ENCODE results near the gene HFE.
"Not testable (repeated sequence)": the region's sequence is repeated elsewhere in the genome, so short reads cannot be mapped to it uniquely, and the experiment has no call there.

The HFE gene

DNA sequence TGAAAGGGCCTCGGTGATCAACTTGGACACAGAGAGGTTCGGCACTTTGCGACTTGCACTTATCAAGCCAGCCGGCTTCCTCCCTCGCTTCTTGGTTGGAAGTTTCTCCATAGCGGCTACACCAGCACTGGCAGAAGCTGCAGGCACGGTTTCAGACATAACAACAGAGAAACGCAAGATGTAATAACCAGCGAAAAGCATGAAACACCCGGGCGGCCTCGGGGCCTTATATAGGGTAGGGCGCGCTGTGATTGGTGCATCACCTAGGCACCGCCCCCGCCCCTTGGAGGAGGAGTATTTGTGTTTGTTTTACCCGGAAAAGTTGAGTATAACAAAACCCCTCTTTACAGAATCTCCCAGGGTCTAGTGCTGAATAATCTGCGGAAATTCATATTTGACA is 20.7 kb downstream of the HFE start:
- no peak for DNase-seq

DNA sequence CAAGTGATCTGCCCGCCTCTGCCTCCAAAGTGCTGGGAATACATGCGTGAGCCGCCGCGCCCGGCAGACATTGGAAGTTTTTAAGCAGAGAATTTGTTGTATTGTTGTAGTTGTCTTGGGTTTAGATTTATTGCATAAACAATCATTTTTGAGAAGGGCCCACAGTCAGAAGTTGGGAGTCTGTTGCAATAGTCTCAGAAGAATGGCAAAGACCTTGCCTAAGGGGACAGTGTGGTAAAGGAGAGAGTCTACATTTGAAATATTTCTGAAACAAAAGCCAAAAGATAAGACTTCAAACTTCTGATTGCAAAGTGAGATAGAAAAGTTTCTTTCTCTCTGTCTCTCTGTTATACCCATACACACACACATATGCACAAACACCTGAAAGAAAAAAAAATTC is 22.5 kb downstream of the HFE start:
- DNase-seq, result no peak

DNA sequence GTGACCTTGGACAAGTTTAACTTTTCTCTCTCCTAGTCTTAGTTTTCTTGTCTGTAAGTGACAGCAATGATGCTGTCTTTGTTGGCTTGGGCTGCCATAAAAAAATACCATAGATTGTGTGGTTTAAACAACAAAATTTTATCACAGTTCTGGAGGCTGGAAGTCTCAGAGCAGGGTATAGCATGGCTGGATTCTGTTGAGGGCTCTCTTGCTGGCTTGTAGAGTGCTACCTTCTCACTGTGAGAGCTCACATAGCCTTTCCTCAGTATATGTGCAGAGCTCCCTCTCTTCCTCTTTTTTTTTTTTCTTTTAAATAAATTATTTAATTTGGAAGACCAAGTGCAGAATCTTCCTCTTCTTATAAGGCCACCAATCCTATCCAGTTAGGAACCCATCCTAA is 26.3 kb downstream of the HFE start:
- DNase-seq, result no peak

DNA sequence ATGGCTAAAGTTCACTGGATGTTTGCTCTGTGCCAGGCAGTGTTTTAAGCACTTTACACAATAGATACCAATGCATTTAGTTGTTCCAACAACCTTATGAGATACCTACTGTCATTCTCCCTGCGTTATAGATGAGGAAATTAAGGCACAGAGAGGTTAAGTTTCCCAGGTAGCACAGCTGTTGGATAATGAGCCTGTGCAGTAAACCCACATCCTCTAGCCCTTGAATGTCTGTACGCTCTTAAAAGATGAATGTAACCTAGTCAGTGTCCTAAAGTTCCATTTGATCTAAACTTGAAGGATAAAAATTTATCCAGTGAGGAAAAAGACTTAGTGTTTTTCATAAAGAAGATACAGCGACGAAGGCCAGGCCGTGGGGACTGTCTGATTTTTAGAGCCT is 28.0 kb downstream of the HFE start:
- no peak for DNase-seq

DNA sequence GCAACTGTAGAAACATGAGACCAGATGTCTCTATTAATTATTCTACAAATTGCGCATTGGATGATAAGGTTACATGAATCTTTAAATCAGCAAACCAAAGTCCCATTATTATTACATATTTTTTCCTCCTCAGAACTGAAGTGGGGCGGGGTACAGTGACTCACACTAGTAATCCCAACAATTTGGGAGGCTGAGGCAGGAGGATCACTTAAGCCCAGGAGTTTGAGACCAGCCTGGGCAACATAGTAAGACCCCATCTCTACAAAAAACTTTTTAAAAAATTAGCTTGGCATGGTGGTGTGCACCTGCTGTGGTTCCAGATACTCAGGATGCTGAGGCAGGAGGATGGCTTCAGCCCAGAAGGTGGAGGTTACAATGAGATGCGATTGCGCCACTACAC is 29.0 kb downstream of the HFE start:
- DNase-seq, result no peak

DNA sequence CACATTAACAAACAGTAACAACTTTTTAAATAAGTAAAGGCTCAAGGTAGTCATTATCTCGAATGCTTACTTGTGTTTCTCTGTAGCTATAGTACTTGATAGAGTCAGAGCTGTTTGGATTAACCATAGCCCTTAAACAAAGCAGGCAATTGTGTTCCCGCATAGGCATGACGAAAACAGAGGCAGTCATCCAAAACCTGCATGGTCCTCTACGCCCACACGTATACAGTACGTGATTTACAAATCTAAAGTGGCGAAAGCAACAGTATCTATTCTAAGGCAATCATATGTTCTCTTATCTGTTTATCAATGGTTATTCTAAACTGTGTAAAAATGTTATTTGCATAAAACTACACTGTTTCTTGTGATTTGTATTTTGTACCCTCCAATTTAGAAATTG is 31.8 kb downstream of the HFE start:
- DNase-seq, result peak in 25 of 56 donors; percentile 3 to 63 (median 15)

DNA sequence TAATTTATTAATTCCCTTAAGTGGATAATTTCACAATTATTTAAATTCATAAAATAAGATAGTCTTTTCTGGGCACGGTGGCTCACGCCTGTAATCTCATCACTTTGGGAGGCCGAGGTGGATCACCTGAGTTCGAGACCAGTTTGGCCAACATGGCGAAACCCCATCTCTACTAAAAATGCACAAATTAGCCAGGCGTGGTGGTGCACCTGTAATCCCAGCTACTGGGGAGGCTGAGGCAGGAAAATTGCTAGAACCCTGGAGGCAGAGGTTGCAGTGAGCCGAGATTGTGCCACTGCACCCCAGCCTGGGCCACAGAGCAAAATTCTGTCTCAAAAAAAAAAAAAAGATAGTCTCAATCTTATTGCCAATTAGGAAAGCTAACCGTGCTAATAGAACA is 32.9 kb downstream of the HFE start:
- not testable (repeated sequence) for DNase-seq

DNA sequence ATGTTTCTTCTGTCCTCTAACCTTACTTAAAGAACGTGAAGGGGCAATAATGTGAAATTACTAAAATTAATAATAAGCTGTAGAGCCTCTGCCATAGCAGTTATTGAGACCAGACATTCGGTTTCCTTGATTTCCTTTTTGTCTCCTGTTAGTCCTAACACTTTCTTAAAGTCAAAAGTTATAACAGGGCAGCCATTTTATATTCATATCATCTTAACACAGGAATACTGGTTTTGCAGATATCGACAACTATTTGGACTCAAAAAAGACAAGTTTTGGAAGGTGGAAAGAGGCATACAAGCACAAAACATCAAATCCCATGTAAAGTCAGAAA is 33.5 kb downstream of the HFE start:
- DNase-seq, result no peak

DNA sequence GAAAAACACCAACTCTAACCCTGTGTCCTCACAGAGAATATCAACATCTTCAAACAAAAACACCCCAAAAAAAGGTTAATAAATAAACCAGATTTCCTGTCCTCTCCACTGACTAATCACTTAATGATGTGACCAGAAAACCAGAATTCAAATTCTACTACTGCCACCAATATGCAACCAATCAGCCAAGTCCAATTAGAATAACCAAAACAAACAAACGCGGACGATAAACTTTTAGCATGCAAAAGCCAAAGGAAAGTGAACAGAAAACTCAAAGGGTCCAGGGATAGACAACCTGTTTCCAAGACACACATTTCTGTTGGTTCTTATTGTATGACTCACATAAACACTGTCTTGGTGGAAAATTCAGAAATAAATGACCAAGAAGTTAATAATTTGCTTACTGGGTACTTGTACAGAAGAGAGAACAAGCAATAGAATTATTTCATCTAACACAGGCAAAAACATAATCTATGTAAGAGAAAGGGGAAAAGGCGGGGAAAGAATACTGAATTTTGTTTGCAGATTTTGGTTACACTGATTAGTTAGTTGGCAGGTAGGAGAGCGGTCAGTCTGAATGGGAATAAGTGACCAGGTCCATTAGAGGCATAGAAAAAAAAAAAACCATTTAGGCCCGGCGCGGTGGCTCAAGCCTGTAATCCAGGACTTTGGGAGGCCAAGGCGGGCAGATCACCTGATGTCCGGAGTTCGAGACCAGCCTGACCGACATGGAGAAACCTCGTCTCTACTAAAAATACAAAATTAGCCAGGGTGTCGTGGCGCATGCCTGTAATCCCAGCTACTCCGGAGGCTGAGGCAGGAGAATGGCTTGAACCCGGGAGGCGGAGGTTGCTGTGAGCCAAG is 34.1 kb downstream of the HFE start:
- DNase-seq, result no peak

DNA sequence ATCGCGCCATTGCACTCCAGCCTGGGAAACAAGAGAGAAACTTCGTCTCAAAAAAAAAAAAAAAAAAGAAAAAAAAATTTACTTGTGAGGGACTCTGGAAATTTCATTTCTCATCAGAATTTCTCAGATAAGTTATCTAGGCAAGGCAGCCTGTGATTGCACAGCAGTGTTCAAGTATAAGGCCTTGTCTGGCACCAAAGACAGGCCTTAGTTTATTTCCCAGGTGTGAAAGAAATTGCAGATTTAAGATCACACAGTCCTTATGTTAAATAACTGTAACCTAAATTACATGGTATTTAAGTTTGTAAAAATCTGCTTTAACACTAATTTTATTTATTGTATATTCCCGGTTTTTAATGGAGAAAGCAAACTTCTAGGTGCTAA is 34.8 kb downstream of the HFE start:
- DNase-seq, result no peak

DNA sequence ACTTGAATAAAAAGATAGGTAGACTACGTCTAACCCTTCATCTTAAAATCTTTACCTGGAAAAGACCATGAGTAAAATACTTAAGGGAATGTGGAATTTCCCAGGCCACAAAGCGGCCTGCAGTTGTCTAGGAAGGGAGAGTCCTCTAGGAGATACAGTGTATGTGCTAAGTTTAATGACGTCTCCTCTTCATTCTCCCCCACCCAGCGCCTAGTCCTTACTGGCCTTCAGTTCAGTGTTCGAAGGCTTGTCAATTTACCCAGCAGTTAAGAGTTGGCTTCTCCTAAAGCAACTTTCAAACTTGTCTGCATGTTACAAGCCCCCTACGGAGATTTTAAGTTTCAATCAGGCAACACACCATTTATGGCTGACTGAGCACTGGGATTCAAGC is 35.2 kb downstream of the HFE start:
- DNase-seq, result peak in 2 of 56 donors; percentile 47 to 64

DNA sequence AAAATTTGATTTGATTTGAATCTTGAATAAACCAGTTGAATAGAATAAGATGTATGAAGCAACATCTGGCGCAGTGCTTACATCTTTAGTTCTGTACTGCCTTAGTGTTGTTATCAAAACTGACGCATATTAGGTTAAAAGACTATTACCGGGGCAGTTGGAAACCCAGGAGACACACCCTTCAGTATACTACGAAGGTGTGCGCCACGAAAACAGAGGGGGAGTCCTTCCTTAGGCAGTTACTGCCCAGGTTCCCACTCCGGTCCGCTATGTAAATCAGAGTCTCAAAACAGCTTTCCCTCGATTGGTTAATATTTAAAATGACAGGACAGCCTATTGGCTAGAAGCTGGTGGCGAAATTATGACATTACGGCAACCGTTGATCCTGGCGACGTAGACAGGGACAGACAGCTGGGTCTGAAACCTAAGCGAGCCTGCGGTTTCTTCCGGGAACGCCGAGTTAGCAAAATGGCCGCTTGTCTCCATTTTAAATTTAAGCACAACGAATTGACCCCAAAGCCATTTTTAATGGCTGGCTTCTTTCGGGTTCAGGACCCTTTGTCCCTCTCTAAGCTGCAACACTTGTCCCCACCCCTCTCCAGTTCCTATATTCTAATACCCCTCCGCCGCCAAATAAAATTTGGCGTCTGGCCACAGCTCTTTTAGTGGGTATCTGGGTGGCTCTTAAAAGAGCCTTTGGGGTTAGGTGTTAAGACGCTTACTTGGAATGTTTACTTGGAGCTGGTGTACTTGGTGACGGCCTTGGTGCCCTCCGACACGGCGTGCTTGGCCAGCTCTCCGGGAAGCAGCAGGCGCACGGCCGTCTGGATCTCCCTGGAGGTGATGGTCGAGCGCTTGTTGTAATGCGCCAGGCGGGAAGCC is 35.8 kb downstream of the HFE start:
- DNase-seq, result peak; percentile 34 to 96 (median 87)

DNA sequence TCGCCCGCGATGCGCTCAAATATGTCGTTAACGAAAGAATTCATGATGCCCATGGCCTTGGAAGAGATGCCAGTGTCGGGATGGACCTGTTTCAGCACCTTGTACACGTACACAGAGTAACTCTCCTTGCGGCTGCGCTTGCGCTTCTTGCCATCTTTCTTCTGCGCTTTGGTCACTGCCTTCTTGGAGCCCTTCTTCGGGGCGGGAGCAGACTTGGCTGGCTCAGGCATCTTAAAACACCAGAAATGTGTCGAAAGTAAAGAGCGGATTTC is 36.4 kb downstream of the HFE start:
- DNase-seq, result peak in 25 of 56 donors; percentile 13 to 90 (median 72)

DNA sequence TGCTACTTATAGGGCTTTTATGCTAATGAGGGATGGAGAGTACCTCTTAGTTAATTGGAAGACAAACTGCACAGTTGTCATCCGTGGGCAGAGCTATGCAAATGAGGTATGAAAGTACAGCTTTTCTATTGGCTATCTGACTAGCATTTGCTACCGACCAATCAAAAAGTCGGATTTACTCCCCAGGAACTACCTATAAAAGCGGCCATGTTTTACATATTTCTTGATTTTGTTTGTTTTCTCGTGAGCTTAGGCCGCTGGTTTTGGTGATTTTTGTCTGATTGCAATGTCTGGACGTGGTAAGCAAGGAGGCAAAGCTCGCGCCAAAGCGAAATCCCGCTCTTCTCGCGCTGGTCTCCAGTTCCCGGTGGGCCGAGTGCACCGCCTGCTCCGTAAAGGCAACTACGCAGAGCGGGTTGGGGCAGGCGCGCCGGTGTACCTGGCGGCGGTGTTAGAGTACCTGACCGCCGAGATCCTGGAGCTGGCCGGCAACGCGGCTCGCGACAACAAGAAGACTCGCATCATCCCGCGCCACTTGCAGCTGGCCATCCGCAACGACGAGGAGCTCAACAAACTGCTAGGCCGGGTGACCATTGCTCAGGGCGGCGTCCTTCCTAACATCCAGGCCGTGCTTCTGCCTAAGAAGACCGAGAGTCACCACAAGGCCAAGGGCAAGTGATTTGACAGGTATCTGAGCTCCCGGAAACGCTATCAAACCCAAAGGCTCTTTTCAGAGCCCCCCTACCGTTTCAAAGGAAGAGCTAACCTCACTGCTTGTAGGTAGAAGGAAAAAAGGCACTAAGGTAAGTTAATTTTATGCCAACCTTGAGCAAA is 36.9 kb downstream of the HFE start:
- DNase-seq, result peak in 54 of 56 donors; percentile 15 to 97 (median 76)

DNA sequence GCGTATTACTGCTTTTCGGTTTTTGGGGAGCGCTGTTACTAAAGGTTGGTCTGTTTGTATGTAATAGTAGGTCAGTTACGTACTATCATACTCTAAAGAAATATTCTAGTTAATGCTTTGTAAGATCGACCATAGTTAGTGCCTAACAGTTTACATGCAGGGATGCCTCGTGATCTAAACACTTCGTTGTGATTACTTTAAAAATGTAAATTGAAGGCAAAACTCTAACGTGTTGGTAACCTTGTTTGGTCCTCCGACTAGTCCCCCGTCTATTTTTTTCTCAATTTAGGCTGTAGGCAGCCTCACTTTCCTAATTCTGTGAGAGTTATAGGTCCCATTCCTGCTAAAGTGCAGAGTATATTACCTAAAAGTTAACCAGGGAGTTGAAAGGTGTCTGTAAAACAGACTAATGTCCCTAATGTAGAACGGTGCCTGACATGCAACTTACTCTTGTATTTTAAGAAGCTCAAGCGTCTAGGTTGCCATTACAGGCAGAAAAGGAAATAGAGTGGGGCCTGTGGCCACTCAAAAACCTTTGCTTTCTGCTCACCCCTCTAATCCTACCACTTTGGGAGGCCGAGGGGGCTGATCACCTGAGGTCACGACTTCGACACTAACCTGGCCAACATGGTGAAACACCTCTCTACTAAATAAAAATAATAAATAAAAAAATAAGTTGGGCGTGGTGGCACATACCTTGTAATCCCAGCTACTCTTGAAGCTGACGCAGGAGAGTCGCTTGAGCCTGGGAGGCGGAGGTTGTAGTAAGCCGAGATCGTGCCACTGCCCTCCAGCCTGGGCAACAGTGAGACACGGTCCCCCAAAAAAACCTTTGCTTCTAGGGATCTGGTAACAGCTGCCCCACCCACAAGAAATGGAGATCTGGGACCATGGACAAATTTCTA is 37.8 kb downstream of the HFE start:
- peak in 3 of 56 donors; percentile 10 to 32 (median 16) for DNase-seq

DNA sequence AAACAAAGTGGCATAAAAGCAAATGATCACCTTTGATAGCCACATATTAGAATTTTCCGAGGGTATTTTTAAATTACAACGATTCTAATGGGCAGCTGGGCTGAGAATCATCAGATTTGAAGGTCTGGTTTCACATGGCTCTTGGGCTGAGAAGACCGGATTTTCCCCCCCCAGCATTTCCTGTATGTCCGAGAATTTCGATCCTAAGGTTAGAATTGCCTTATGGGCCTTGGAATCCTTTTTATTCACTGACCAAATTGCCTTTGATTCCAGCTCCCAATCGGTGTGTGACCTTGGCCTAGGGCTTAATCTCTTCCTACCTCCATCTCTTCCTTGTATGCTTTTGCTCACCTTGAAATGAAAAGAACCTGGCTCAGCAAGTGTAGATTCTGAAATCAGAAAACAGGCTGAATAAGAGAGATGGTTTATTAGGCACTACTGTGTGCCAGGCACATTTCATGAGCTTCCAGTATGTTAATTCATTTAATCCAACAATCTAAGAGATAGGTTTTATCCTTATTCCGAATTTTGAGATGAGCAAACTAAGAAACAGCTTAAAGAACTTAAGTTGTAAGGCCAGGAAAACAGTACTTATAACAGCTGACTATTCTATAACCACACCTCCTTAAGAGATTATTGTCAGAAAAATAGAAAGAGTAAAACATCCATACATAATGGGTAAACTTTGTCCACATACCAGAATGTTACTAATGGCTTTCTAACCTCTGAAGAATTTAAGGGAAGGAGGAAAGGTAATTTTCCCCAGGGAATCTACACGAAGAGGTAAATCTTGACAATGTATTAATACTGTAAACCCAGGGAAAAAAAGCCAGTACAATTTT is 39.4 kb downstream of the HFE start:
- DNase-seq, result no peak

DNA sequence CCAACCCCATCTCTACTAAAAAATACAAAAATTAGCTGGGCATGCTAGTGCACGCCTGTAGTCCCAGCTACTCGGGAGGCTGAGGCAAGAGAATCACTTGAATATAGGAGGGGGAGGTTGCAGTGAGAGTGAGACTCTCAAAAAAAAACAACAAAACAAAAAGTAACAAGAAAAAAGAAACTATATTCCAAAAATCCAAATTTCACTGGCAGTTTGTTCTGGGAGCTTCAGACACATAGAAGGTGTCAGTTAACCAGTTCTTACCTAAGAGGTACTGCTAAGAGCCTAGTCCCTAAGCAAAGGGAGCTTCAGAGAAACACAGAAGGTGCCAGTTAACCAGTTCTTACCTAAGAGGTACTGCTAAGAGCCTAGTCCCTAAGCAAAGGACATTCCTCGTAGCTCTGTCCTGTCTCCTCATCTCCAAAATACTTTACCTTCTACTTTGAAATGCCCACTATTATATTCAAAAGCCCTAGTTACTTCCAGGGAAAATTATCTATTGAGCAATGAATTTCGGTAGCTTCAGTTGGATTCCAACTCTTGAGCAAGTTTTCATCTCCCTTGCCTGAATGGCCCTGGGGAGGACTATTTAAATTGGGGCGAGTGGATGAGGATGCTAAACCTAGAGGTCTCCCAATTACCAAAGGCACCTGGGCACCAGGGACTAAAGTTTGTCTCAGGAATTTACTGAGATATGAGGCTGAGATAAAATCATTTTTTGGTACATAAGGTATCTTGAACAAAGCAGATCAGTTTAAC is 41.0 kb downstream of the HFE start:
- no peak for DNase-seq

DNA sequence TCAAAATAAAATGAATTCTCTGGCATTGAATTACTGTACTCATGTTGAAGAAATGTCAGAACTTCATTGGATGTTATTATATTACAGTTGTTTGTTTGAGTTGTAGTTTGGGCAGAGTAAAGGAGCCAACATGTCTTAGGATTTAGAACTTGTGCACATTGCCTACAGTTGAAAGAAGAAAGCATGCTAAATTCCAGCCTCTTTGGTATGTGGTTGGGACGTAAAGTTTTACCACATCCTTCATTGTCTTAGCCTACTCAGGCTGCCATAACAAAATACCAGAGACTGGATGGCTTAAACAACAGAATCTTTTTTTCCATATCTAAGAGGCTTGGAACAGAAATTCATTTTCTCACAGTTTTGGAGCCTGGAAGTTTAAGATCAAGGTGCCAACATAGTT is 42.4 kb downstream of the HFE start:
- DNase-seq, result no peak

DNA sequence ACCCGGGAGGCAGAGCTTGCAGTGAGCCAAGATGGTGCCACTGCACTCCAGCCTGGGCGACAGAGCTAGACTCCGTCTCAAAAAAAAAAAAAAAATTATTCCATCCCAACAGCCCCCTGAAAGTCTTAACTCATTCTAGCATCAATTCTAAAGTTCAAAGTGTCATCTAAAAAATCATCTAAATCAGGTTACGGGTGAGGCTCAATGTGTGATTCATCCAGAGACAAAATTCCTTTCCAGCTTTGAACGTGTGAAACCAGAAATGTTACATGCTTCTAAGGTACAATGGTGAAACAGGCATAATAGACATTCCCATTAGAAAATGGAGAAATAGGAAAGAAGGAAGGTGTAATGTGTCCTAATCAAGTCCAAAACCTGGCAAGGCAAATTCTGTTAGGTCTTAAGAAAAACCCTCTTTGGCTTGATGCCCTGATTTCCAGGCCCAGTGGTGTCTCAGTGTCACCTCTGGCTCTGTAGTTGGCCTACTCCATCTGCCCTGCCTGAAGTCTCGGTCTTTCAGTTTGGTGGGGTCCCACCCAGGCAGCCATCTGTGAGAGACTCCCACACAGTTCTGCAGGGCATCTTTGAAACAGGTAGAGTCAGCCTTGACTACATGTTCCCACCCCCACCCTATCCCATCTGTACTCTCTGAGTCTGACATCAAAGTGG is 43.5 kb downstream of the HFE start:
- DNase-seq, result no peak
